Parathyroid adenoma (tissue), 2 donors: Measurements from ENCODE around the gene MBP.

Experiments
- H2AFZ ChIP-seq: fragments of 300-600 bp; sonication (generic); one replicate; pipeline ENCODE4 v1.7.0; 2017; ENCODE audit warnings: antibody characterized with exemption, mild to moderate bottlenecking
- H3K27ac ChIP-seq: fragments of 300-600 bp; sonication (generic); one replicate; pipeline ENCODE4 v1.7.0; 2017
- H3K27me3 ChIP-seq: fragments of 300-600 bp; sonication (generic); one replicate; pipeline ENCODE4 v1.7.0; 2017; ENCODE audit warnings: low read length; ENCODE audit not compliant: control insufficient read depth, insufficient read depth
- H3K36me3 ChIP-seq: fragments of 300-600 bp; sonication (generic); one replicate; pipeline ENCODE4 v1.7.0; 2017; ENCODE audit warnings: low read length; ENCODE audit not compliant: control insufficient read depth, insufficient read depth
- H3K4me1 ChIP-seq: fragments of 300-600 bp; sonication (generic); one replicate; pipeline ENCODE4 v1.7.0; 2017; ENCODE audit warnings: control low read depth
- H3K4me2 ChIP-seq: fragments of 300-600 bp; sonication (generic); one replicate; pipeline ENCODE4 v1.7.0; 2017; ENCODE audit warnings: low read length
- H3K4me3 ChIP-seq: fragments of 300-600 bp; sonication (generic); one replicate; pipeline ENCODE4 v1.7.0; 2017; ENCODE audit warnings: low read depth, low read length
- H3K79me2 ChIP-seq: fragments of 300-600 bp; sonication (generic); one replicate; pipeline ENCODE4 v1.7.0; 2017; ENCODE audit warnings: control low read depth
- H3K9ac ChIP-seq: fragments of 300-600 bp; sonication (generic); one replicate; pipeline ENCODE4 v1.7.0; 2017; ENCODE audit warnings: mild to moderate bottlenecking
- H3K9me3 ChIP-seq: fragments of 300-600 bp; sonication (generic); one replicate; pipeline ENCODE4 v1.7.0; 2017; ENCODE audit warnings: low read length; ENCODE audit not compliant: control insufficient read depth
- CTCF ChIP-seq: fragments of 300-600 bp; sonication (generic); IDR thresholded peaks from one replicate; pipeline ENCODE4 v1.7.0; 2017; ENCODE audit warnings: antibody characterized with exemption, mild to moderate bottlenecking
- donor health status: primary hyperparathyroidism.

Gene MBP

GRCh38 chr18:77067291-77068061, 65.1 kb downstream of the MBP start:
- Histone ChIP-seq H3K27me3 (no peaks in the 10 kb centered on the region), H3K79me2 (peaks cover 40% of the 10 kb centered on the region), H3K36me3 (no peaks in the 10 kb centered on the region), H3K4me3 (no peak overlapping the region), H3K9me3 (no peaks in the 10 kb centered on the region), H2AFZ (no peak overlapping the region), H3K4me1 (peaks cover 40% of the 10 kb centered on the region), H3K4me2 (no peak overlapping the region), H3K9ac (no peak overlapping the region), H3K27ac (peak overlapping the region; percentile 63)
- TF ChIP-seq CTCF, result no peak

- no peak overlapping the region for H3K4me3 ChIP-seq
- H3K27me3 ChIP-seq, result no peaks in the 10 kb centered on the region
- no peak for TF ChIP-seq CTCF
- peaks cover 35% of the 10 kb centered on the region for H3K79me2 ChIP-seq
- no peaks in the 10 kb centered on the region for H3K36me3 ChIP-seq
- H3K4me2 ChIP-seq, result no peak overlapping the region
- H3K9ac ChIP-seq, result no peak overlapping the region
- H3K27ac ChIP-seq, result peak overlapping the region; percentile 63
- no peaks in the 10 kb centered on the region for H3K9me3 ChIP-seq
- peaks cover 42% of the 10 kb centered on the region for H3K4me1 ChIP-seq
- no peak overlapping the region for H2AFZ ChIP-seq
These were observed 65.9 kb downstream of the MBP start for GRCh38 chr18:77066689-77067088.

- no peaks in the 10 kb centered on the region for H3K27me3 ChIP-seq
- H3K4me1 ChIP-seq, result peaks cover 37% of the 10 kb centered on the region
- no peak overlapping the region for H2AFZ ChIP-seq
- no peaks in the 10 kb centered on the region for H3K36me3 ChIP-seq
- H3K79me2 ChIP-seq, result peaks cover 31% of the 10 kb centered on the region
- no peak overlapping the region for H3K27ac ChIP-seq
- H3K9me3 ChIP-seq, result no peaks in the 10 kb centered on the region
- H3K9ac ChIP-seq, result no peak overlapping the region
- no peak for TF ChIP-seq CTCF
- H3K4me2 ChIP-seq, result no peak overlapping the region
- no peak overlapping the region for H3K4me3 ChIP-seq
These were observed 66.5 kb downstream of the MBP start for GRCh38 chr18:77066101-77066500.

- Histone ChIP-seq H3K4me3 (no peak overlapping the region), H3K27ac (no peak overlapping the region), H3K4me2 (no peak overlapping the region), H3K27me3 (no peaks in the 10 kb centered on the region), H3K4me1 (peaks cover 37% of the 10 kb centered on the region), H3K79me2 (peaks cover 29% of the 10 kb centered on the region), H3K9me3 (no peaks in the 10 kb centered on the region), H3K9ac (no peak overlapping the region), H3K36me3 (no peaks in the 10 kb centered on the region), H2AFZ (no peak overlapping the region)
- TF ChIP-seq CTCF, result no peak
These were observed 67.2 kb downstream of the MBP start for GRCh38 chr18:77065221-77065981.
